22Rv1 (cell line): ENCODE results near the gene BRAF.
"Not testable (repeated sequence)": the region's sequence is repeated elsewhere in the genome, so short reads cannot be mapped to it uniquely, and the experiment has no call there.

Experiments
- H3K27ac ChIP-seq: fragments of 450-650 bp; 2 replicates; pipeline ENCODE4 v1.5.1; 2017
- ZFX ChIP-seq: fragments of 450-650 bp; IDR thresholded peaks from 2 replicates; pipeline ENCODE4 v1.6.1; 2017; ENCODE audit warnings: antibody characterized with exemption, borderline replicate concordance
- TF ChIP-seq, protein P1 (sequence below): fragments of 450-650 bp; IDR thresholded peaks from 2 replicates; pipeline ENCODE4 v1.5.1; 2017; ENCODE audit warnings: mild to moderate bottlenecking

BRAF gene

DNA sequence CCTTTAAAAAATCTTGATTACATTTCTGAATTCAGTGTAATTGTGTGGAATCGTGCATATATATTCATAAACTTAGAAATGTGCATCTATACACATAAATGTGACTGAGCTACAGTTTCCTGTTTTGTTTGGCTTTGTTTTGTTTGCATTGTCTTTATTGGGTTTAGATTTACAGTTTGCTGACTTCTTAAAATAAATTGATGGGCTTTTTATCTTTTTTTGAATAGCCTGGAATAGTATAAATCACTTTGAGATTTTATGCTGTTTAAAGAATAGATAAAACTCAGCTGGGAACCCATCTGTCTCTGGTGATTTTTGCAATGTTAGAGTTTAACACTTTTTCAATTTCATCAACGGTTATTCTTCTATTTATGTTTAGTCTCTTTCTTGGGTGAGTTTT lies 21.2 kb upstream of the BRAF start:
- H3K27ac ChIP-seq = no peak overlapping the region
- TF ChIP-seq, protein P1, sequence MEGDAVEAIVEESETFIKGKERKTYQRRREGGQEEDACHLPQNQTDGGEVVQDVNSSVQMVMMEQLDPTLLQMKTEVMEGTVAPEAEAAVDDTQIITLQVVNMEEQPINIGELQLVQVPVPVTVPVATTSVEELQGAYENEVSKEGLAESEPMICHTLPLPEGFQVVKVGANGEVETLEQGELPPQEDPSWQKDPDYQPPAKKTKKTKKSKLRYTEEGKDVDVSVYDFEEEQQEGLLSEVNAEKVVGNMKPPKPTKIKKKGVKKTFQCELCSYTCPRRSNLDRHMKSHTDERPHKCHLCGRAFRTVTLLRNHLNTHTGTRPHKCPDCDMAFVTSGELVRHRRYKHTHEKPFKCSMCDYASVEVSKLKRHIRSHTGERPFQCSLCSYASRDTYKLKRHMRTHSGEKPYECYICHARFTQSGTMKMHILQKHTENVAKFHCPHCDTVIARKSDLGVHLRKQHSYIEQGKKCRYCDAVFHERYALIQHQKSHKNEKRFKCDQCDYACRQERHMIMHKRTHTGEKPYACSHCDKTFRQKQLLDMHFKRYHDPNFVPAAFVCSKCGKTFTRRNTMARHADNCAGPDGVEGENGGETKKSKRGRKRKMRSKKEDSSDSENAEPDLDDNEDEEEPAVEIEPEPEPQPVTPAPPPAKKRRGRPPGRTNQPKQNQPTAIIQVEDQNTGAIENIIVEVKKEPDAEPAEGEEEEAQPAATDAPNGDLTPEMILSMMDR = no peak
- no peak for TF ChIP-seq ZFX

DNA sequence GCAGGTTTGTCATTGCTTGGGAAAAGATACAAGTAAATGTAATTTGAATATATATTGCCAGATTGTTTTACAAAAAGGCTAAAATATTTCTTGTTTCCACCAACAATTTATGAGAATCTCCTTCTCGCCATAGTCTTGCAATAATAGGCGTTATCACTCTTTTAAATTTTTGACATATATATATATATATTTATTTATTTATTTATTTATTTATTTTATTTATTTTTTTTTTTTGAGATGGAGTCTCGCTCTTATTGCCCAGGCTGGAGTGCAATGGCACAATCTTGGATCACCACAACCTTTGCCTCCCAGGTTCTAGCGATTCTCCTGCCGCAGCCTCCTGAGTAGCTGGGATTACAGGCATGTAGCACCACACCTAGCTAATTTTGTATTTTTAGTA lies 17.5 kb upstream of the BRAF start:
- not testable (repeated sequence) for H3K27ac ChIP-seq

DNA sequence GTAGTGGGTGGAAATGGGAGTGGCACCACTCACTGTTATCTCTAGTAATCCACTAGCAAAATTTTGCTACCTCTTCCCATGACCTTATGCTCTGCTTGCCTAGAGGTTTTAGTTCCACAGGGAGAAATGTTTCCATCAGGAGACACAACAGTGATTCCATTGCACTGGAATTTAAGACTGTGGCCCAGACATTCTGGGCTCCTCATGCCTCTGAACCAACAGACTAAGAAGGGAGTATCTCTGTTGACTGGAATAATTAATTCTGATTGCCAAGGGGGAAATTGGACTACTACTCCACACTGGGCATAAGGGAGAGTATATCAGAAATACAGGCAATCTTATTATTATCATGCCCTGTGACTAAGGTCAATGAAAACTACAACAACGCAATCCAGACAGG lies 16.2 kb upstream of the BRAF start:
- TF ChIP-seq ZFX = no peak
- TF ChIP-seq, protein P1 = no peak
- H3K27ac ChIP-seq = no peak overlapping the region

DNA sequence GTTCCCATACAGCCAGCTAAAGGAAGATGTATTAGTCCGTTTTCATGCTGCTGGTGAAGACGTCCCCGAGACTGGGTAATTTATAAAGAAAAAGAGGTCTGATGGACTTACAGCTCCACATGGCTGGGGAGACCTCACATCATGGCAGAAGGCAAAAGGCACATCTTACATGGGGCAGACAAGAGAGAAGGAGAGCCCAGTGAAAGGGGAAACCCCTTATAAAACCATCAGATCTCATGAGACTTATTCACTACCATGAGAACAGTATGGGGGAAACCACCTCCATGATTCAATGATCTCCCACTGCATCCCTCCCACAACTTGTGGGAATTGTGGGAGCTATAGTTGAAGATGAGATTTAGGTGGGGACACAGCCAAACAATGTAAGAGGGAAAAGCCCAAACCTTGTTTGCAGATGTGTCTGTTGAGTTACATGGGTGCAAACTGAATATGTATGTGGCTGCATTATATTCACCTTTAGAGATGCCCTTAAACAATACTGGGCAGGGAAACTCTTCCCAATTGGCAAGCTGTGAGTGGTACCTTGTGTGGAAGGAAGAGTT lies 13.1 kb upstream of the BRAF start:
- no peak overlapping the region for H3K27ac ChIP-seq
- TF ChIP-seq, protein P1 = no peak
- TF ChIP-seq ZFX = no peak

DNA sequence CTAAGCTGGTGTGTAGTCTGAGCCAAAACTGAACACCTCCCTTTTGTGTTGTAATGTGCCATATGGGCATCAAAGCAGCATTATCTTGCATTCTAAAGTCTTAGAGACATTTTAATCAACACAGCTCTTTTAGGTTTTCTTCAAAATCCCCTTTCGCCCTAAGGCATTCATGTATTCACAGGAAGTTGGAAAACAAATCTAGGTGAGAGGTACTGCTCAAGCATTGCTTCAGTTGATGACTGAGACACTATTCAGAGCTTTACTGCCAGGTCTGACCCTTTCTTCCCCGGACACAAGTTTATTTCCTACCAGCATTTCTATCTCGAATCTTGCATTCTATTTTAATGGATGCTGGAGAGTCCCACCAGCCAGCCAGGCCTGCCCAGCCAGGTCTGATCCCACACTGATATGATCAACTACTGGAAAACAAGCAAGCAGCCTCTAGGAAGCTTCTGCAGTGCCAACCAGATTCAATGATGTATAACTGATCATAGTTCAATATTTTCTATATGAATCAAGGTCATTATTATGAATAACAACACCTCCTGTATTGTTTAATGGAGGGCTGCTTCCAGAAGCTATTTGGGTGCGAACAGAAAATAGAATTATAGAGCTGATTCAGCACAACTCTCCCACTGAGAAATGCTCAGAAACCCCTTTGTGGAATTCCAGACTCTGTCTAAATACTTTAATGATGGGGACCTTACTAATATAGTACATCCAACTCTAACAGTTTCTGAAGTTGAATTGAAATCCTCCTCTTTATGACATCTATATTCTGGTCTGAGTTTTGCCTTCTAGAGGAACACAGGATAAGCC lies 4.0 kb upstream of the BRAF start:
- H3K27ac ChIP-seq = no peak overlapping the region
- TF ChIP-seq, protein P1 = no peak
- TF ChIP-seq ZFX = no peak

DNA sequence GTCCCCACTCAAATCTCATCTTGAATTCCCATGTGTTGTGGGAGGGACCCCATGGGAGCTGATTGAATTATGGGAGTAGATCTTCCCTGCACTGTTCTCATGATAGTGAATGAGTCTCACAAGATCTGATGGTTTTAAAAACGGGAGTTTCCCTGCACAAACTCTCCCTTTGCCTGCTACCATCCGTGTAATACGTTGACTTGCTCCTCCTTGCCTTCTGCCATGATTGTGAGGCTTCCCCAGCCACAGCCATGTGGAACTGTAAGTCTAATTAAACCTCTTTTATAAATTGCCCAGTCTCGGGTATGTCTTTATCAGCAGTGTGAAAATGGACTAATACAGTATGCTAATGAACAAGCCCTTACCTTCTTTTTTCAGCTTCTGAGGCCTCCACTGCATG lies 3.2 kb upstream of the BRAF start:
- H3K27ac ChIP-seq = not testable (repeated sequence)

DNA sequence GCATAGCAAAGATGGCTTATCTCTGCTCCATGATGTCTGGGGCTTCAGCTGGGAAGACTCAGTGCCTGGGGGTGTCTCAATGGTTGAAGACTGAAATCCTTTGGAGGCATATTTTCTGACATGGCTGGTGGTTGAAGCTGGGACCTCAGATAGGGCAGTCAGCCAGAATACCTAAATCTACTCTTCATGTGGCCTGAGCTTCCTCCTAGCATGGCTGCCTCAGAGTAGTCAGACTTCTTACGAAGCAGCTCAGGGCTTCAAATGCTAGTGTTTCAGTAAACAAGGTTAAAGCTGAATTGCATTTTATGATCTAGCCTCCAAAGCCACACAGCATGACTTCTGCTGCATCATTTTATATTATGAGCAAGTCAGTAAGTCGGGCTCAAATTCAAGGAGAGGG lies 2.6 kb upstream of the BRAF start:
- H3K27ac ChIP-seq = no peak overlapping the region
- TF ChIP-seq, protein P1 = no peak
- no peak for TF ChIP-seq ZFX

DNA sequence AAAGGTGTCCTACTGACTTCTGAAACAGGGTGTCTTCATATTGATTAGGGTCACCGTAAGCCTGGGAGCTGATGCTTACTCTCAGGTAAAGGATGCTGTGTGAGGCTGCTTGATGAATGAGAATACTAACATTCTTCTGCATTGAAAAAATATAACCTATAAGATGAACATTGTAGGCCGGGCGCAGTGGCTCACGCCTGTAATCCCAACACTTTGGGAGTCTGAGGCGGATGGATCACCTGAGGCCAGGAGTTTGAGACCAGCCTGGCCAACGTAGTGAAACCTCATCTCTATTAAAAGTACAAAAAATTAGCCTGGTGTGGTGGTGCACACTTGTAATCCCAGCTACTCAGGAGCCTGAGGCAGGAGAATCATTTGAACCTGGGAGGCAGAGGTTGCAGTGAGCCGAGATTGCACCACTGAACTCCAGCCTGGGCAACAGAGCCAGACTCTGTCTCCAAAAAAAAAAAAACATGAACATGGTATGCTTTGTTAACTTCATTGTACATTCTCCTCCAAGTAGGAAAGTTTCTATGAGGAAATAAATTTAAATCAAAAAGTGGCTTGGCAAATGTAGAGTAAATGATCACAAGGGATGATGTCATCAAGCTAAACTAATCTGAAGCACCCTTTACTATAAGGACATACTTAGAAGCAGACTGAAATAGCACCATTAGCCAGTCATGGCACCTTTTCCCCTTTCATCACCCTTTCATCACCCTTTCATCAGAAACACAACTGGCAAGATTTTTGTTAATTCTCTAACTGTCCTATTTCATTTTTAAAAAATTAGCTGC lies 1.5 kb upstream of the BRAF start:
- H3K27ac ChIP-seq = peak overlapping the region; percentile 90; the same call in 1 of the 2 replicates
- no peak for TF ChIP-seq ZFX
- TF ChIP-seq, protein P1 = no peak
